Parathyroid adenoma (tissue), 2 donors: ENCODE measurements around the gene PCDHGB6.
A peak's percentile ranks its signal among the peaks of the same experiment; 100 is the strongest.

Experiments used
- H2AFZ ChIP-seq: fragments of 300-600 bp; sonication (generic); one replicate; pipeline ENCODE4 v1.7.0; 2017; ENCODE audit warnings: antibody characterized with exemption, mild to moderate bottlenecking
- H3K27ac ChIP-seq: fragments of 300-600 bp; sonication (generic); one replicate; pipeline ENCODE4 v1.7.0; 2017
- H3K27me3 ChIP-seq: fragments of 300-600 bp; sonication (generic); one replicate; pipeline ENCODE4 v1.7.0; 2017; ENCODE audit warnings: low read length; ENCODE audit not compliant: control insufficient read depth, insufficient read depth
- H3K36me3 ChIP-seq: fragments of 300-600 bp; sonication (generic); one replicate; pipeline ENCODE4 v1.7.0; 2017; ENCODE audit warnings: low read length; ENCODE audit not compliant: control insufficient read depth, insufficient read depth
- H3K4me1 ChIP-seq: fragments of 300-600 bp; sonication (generic); one replicate; pipeline ENCODE4 v1.7.0; 2017; ENCODE audit warnings: control low read depth
- H3K4me2 ChIP-seq: fragments of 300-600 bp; sonication (generic); one replicate; pipeline ENCODE4 v1.7.0; 2017; ENCODE audit warnings: low read length
- H3K4me3 ChIP-seq: fragments of 300-600 bp; sonication (generic); one replicate; pipeline ENCODE4 v1.7.0; 2017; ENCODE audit warnings: low read depth, low read length
- H3K79me2 ChIP-seq: fragments of 300-600 bp; sonication (generic); one replicate; pipeline ENCODE4 v1.7.0; 2017; ENCODE audit warnings: control low read depth
- H3K9ac ChIP-seq: fragments of 300-600 bp; sonication (generic); one replicate; pipeline ENCODE4 v1.7.0; 2017; ENCODE audit warnings: mild to moderate bottlenecking
- H3K9me3 ChIP-seq: fragments of 300-600 bp; sonication (generic); one replicate; pipeline ENCODE4 v1.7.0; 2017; ENCODE audit warnings: low read length; ENCODE audit not compliant: control insufficient read depth
- CTCF ChIP-seq: fragments of 300-600 bp; sonication (generic); IDR thresholded peaks from one replicate; pipeline ENCODE4 v1.7.0; 2017; ENCODE audit warnings: antibody characterized with exemption, mild to moderate bottlenecking
- donor health status: primary hyperparathyroidism.

Gene PCDHGB6

GRCh38 chr5:141402553-141403243 lies 5.1 kb upstream of the PCDHGB6 start, which contains the start of gene PCDHGA9:
PCDHGA9 (plus strand) TSS chr5:141402778; CDS start chr5:141402953, 175 bp downstream.
- Histone ChIP-seq H3K79me2 (no peaks in the 10 kb centered on the region), H3K4me3 (no peak within 1 kb of the TSS), H3K9ac (no peak within 1 kb of the TSS), H3K27me3 (no peaks in the 10 kb centered on the region), H2AFZ (no peak within 1 kb of the TSS), H3K9me3 (peaks cover 9% of the 10 kb centered on the region), H3K4me1 (no peaks in the 10 kb centered on the region), H3K36me3 (no peaks in the 10 kb centered on the region), H3K27ac (no peak within 1 kb of the TSS), H3K4me2 (peak within 1 kb of the TSS; percentile 17)
- TF ChIP-seq CTCF, result no peak

DNA sequence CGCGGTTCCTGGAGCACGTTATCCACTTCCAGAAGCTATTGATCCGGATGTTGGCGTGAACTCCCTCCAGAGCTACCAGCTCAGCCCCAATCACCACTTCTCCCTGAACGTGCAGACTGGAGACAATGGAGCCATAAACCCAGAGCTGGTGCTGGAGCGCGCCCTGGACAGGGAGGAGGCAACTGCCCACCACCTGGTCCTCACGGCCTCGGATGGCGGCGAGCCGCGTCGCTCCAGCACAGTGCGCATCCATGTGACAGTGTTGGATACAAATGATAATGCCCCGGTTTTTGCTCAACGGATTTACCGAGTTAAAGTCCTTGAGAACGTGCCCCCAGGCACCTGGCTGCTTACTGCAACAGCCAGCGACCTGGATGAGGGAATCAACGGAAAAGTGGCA lies 4.4 kb upstream of the PCDHGB6 start:
- Histone ChIP-seq H3K36me3 (no peaks in the 10 kb centered on the region), H3K9me3 (peaks cover 9% of the 10 kb centered on the region), H3K9ac (no peak overlapping the region), H3K4me2 (no peak overlapping the region), H3K79me2 (no peaks in the 10 kb centered on the region), H3K4me1 (no peaks in the 10 kb centered on the region), H3K27ac (no peak overlapping the region), H2AFZ (no peak overlapping the region), H3K27me3 (no peaks in the 10 kb centered on the region), H3K4me3 (no peak overlapping the region)
- TF ChIP-seq CTCF, result no peak

DNA sequence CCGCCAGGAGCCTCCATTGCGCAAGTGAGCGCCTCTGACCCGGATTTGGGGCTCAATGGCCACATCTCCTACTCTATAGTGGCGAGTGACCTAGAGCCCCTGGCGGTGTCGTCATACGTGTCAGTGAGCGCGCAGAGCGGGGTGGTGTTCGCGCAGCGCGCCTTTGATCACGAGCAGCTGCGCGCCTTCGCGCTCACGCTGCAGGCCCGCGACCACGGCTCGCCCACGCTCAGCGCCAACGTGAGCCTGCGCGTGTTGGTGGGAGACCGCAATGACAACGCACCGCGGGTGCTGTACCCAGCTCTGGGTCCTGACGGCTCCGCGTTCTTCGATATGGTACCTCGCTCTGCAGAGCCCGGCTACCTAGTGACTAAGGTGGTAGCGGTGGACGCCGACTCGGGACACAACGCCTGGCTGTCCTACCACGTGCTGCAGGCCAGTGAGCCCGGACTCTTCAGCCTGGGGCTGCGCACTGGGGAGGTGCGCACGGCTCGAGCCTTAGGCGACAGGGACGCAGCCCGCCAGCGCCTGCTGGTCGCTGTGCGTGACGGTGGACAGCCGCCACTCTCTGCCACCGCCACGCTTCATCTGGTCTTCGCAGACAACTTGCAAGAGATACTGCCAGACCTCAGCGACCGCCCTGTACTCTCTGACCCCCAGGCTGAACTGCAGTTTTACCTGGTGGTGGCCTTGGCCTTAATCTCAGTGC lies 1.9 kb downstream of the PCDHGB6 start:
- H3K36me3 ChIP-seq, result peaks cover 5% of the 10 kb centered on the region
- no peak overlapping the region for H3K9ac ChIP-seq
- H3K4me1 ChIP-seq, result no peaks in the 10 kb centered on the region
- H3K4me2 ChIP-seq, result no peak overlapping the region
- peaks cover 6% of the 10 kb centered on the region for H3K9me3 ChIP-seq
- no peak overlapping the region for H3K4me3 ChIP-seq
- no peak overlapping the region for H2AFZ ChIP-seq
- H3K27ac ChIP-seq, result no peak overlapping the region
- H3K79me2 ChIP-seq, result no peaks in the 10 kb centered on the region
- TF ChIP-seq CTCF, result no peak
- no peaks in the 10 kb centered on the region for H3K27me3 ChIP-seq

- Histone ChIP-seq H3K9me3 (peaks cover 6% of the 10 kb centered on the region), H3K4me1 (no peaks in the 10 kb centered on the region), H3K4me2 (no peak overlapping the region), H3K9ac (no peak overlapping the region), H3K27ac (no peak overlapping the region), H3K79me2 (no peaks in the 10 kb centered on the region), H3K27me3 (no peaks in the 10 kb centered on the region), H3K36me3 (peaks cover 5% of the 10 kb centered on the region), H3K4me3 (no peak overlapping the region), H2AFZ (no peak overlapping the region)
- no peak for TF ChIP-seq CTCF
Observed at GRCh38 chr5:141411575-141411974, 3.8 kb downstream of the PCDHGB6 start.
